GM19043 (cell line): ENCODE measurements around the gene CSHL1.
"Not testable (repeated sequence)": the region's sequence is repeated elsewhere in the genome, so short reads cannot be mapped to it uniquely, and the experiment has no call there.

ENCODE experiments used
- ATAC-seq: cut with Tn5 transposase; IDR thresholded peaks from one replicate; pipeline ENCODE4 v1.9.1; 2021; ENCODE audit warnings: low read depth; ENCODE audit not compliant: unreplicated experiment

CSHL1 gene

DNA sequence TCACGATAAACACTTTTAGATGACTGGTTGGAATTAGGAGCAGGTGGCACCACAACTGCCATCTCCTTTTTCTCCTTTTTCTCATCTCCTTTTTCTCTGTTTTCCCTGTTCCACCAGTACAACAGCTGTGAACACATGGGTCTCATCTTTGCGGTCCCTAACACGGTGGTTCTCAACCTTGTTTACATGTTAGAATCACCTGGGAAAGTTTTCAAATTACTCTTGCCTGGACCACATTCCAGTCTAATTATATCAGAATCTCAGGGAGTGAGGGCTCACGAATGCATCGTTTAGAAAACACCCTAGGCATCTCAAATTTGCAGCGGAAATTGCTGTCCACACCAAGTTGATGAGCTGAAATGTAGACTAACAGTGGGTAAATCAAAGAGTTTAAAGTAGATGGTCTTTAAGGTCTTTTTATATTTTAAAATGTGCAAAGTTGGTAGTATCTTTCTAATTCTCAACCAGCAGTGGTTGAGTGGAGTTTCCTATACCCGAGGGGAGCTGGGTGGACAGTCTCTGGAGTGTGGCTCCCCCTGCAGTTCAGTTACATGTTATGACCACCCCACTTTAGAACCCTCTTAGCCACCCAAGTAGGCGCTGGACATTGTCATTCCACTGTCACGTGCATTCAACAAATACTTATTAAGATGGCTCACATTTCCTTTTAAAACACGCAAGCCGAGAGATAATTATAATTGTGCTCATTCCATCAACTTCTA lies 18.6 kb downstream of the CSHL1 start:
- ATAC-seq, result not testable (repeated sequence)

DNA sequence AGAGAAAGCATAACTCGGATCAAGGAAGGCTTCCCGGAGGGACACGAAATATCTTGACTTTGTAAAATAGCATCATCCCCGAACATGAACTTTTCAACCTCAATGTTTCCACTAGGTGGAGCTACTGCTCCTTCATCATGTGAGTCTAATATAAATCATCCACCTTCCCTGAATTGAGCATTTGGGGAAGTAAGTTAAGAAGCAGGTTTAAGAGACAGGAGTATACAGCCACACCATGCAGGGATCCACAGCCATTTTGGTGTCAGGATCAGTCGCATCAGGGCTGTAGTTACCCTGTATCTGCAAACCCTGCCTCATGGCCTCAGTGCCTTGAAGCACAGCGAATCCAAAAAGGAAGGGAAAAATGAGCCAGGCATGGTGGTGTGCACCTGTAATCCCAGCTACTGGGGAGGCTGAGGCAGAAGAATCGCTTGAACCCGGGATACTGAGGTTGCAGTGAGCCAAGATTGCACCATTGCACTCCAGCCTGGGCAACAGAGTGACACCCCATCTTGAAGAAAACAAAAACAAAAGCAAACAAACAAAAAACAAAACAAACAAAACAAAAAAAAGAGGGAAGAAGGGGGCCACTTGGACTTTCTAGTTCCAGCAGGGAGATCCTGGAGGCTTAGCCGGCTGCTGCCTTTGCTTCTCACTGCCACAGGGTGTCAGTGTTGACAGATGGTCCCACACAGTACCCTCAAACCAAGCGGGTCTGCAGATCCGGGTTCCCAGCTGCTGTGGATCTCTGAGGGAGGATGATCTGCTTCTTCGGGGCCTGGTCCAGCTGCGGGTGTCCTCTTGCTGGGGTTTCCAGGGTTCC lies 21.8 kb downstream of the CSHL1 start:
- not testable (repeated sequence) for ATAC-seq

DNA sequence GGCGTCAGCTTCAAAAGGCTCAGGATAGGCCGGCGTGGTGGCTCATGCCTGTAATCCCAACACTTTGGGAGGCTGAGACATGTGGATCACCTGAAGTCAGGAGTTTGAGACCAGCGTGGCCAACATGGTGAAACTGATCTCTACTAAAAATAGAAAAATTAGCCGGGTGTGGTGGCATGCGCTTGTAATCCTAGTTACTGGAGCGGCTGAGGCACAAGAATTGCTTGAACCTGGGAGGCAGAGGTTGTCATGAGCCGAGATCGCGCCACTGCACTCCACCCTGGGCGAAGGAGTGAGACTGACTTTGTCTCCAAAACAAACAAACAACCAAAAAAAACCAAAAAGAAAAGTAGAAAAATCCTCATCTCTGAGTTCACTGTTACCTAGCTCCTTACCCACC lies 25.9 kb downstream of the CSHL1 start:
- not testable (repeated sequence) for ATAC-seq

DNA sequence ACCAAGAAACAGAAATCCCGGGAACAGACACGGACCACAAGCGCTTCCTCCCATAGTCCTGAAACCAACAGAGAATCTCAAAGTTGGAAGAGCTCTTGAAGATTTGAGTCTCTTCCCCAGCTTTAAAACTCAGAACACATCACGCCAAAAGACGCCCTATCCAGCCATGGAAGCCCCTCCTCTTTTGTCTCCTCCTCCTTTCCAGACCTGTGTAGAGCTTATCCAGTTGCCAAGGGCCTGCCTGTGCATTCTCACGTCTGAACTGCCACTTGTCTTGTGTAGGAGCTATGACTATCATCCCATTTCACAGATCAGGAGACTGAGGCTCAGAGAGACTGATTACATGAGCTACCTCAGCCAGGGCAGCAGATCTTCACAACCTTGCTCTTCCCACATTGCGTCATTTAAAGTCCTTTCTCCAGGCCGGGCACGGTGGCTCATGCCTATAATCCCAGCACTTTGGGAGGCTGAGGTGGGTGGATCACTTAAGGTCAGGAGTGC lies 28.4 kb downstream of the CSHL1 start:
- not testable (repeated sequence) for ATAC-seq

DNA sequence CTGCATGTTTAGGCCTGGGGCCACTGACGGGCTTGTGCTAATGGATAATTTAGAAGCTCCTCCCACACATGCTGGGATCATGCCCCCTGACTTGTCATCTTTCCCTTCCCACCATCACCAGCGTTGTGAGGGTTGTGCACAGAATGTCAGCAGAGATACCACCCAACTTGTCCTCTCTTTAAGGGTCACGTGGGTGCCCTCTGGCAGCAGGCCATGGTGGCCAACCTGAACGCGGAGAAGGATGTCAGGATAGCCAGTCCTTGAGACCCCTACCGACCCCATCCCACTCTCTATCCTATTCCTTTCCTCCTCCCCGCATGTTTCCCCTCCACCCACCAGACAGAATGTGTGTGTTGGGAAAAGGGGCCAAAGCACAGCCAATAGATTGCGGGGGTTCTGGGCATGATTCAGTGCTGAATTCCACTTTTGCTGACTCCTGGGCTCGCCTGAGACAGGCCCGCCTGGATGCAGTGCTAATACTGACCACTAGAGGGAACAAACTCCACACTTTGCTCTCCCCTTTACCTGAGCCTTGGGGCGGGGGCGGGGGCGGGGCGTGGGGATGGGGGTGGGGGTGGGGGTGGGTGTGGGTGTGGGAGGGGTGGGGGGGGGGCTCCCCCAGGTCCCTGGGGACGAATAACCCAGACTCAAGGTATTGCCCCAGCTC lies 29.0 kb downstream of the CSHL1 start, which contains the start of gene GH2:
Gene GH2, minus strand, starts transcription at position 10 of the 667 bp plus-strand sequence. CDS start 143 bp downstream, outside the sequence.
- peak; percentile 57 for ATAC-seq

DNA sequence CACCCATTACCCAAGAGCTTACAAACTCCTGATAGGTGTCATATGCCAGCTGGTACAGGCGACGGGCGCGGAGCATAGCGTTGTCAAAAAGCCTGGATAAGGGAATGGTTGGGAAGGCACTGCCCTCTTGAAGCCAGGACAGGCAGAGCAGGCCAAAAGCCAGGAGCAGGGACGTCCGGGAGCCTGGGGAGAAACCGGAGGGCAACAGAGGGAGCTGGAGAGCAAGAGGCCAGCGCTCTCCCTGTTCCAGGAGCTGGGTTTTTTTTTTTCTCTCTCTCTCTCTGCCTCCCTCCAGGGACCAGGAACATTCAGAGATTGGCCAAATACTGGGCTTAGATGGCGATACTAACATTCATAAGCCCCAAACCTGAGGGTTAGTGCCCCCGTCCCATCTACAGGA lies 29.7 kb downstream of the CSHL1 start:
- not testable (repeated sequence) for ATAC-seq

DNA sequence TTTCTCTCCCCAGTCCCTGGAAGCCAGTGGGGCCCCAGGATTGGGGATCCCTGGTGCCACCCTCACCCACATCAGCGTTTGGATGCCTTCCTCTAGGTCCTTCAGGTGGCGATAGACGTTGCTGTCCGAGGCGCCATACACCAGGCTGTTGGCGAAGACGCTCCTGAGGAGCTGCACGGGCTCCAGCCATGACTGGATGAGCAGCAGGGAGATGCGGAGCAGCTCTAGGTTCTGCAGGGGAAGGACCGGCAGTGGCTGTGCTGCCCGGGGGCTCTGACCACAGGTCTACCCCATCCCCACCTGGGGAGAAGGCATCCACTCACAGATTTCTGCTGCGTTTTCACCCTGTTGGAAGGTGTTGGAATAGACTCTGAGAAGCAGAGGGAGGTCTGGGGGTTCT lies 30.4 kb downstream of the CSHL1 start:
- ATAC-seq, result no peak

DNA sequence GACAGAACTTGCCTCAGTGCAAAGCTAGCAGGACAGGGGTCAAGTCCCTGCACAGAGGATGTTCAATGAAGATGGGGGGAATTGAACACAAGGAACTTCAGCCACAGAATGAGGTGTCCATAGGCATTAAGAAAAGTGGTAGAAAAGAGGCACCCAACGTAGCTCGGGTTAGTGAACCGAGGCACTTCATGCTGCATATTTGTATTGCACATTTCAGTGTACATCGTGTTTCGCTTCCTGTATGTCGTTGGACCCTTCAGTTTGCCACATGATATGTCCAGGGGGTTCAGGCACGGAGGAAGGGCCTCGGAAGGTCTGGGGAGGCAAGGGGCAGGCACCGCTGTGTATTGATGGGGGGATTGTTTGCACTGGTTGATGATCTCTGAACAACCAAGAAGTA lies 32.6 kb downstream of the CSHL1 start:
- not testable (repeated sequence) for ATAC-seq

DNA sequence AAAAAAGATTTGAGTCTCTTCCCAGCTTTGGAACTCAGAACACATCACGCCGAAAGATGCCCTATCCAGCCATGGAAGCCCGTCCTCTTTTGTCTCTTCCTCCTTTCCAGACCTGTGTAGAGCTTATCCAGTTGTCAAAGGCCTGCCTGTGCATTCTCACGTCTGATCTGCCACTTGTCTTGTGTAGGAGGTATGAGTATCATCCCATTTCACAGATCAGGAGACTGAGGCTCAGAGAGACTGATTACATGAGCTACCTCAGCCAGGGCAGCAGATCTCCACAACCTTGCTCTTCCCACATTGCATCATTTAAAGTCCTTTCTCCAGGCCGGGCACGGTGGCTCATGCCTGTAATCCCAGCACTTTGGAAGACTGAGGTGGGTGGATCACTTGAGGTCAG lies 36.4 kb downstream of the CSHL1 start:
- ATAC-seq, result not testable (repeated sequence)

DNA sequence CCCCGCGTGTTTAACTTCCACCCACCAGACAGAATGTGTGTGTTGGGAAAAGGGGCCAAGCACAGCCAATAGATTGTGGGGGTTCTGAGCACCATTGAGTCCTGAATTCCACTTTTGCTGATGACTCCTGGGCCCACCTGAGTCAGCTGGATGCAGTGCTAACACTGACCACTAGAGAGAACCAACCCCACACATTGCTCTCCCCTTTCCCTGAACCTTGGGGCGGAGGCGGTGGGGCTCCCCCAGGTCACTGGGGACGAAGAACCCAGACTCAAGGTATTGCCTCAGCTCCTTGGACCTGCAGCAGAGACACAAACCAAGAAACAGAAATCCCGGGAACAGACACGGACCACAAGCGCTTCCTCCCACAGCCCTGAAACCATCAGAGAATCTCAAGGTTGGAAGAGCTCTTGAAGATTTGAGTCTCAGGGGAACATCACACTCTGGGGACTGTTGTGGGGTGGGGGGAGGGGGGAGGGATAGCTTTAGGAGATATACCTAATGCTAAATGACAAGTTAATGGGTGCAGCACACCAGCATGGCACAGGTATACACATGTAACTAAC lies 36.9 kb downstream of the CSHL1 start:
- not testable (repeated sequence) for ATAC-seq

DNA sequence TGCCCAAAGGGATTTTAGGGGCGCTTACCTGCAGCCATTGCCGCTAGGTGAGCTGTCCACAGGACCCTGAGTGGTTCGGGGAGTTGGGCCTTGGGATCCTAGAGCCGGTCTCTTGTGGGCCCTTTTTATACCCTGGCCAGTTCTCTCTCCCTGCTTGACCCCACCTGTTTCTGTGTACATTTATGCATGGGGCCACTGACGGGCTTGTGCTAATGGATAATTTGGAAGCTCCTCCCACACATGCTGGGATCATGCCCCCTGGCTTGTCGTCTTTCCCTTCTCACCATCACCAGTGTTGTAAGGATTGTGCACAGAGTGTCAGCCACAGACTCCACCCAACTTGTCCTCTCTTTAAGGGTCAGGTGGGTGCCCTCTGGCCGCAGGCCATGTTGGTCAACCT lies 37.5 kb downstream of the CSHL1 start, which contains the start of gene CSH2:
Gene CSH2, minus strand, starts transcription at position 101 of the 400 bp plus-strand sequence. Its CDS starts 63 bp downstream, at position 38.
- ATAC-seq, result not testable (repeated sequence)

DNA sequence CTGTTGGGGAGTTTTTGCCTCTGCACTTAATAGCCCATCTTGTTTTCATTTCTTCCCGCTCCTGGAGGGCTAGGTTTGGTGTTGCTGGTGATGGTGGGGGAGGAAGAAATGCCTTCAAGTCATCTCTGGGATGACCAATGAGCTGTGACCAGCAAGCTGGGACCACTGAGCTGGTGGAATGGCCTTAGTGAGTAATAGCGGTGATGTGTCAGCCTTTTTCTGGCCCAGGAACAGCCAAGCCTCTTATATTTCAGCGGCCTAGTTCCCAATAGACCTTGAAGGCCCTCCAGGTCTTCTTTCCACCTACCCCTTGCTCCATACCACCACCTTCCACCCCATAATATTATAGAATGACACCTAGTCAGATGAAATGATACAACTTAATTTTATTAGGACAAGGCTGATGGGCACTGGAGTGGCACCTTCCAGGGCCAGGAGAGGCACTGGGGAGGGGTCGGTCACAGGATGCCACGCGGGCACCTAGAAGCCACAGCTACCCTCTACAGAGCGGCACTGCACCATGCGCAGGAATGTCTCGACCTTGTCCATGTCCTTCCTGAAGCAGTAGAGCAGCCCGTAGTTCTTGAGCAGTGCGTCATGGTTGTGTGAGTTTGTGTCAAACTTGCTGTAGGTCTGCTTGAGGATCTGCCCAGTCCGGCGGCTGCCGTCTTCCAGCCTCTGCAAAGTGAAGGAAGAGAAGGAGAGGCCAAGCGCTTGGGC lies 39.3 kb downstream of the CSHL1 start:
- not testable (repeated sequence) for ATAC-seq

DNA sequence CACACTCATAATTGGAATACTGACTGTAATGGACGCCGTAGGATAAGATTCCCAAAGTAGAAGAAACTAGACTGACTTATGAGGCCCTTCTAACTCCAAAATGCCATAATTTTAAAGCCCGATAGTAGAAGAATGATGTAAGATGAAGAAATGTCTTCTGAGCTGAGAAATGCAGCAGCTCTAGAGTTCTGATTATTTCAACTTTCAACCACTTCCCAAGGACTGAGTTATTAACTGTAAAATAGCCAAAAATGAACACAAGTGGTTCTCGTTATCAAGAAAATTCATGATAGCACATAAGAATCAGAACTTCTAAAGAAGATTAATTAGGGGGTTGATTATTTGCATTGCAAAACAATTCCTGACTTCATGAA lies 40.8 kb downstream of the CSHL1 start:
- ATAC-seq, result not testable (repeated sequence)

DNA sequence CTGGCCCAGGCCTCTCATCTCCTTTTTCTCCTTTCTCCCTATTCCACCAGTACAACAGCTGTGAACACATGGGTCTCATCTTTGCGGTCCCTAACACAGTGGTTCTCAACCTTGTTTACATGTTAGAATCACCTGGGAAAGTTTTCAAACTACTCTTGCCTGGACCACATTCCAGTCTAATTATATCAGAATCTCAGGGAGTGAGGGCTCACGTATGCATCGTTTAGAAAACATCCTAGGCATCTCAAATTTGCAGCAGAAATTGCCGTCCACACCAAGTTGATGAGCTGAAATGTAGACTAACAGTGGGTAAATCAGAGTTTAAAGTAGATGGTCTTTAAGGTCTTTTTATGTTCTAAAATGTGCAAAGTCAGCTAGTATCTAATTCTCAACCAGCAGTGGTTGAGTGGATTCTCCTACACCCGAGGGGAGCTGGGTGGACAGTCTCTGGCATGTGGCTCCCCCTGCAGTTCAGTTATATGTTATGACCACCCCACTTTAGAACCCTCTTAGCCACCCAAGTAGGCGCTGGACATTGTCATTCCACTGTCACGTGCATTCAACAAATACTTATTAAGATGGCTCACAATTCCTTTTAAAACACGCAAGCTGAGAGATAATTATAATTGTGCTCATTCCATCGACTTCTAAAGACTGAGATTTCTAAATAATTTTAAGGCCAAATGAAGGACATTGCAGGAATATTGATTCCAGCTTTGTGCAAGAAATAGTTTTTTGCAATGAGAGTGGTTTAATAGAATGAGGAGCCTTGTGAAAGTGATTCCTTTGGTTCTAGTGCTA lies 41.4 kb downstream of the CSHL1 start:
- ATAC-seq, result not testable (repeated sequence)

DNA sequence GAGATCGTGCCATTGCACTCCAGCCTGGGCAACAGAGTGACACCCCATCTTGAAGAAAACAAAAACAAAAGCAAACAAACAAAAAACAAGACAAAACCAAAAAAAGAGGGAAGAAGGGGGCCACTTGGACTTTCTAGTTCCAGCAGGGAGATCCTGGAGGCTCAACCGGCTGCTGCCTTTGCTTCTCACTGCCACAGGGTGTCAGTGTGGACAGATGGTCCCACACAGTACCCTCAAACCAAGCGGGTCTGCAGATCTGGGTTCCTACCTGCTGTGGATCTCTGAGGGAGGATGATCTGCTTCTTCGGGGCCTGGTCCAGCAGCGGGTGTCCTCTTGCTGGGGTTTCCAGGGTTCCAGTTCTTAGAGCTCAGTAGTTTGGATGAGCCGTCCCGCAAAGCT lies 44.4 kb downstream of the CSHL1 start:
- not testable (repeated sequence) for ATAC-seq
